MCF 10A (cell line): ENCODE results near the gene CHID1. TPM values are rescaled to one million over a fixed set of nuclear protein-coding genes. Genes with fewer than 3 reads are reported as not detected.

Experiments
- BruUV-seq: library from RNA; stranded (reverse); fragments of 400-500 nt; replicated peaks from 2 replicates; lab custom pipeline; 2021; lab: Mats Ljungman, UMichigan
- CTCF ChIA-PET: fragments of 300-600 bp; sonication (Branson Sonifier 250); formaldehyde crosslinking; extraction: SDS; loops from one replicate; lab custom pipeline; 2021; ENCODE audit warnings: antibody characterized with exemption, inconsistent platforms; lab: Yijun Ruan, JAX
- POLR2A ChIA-PET: fragments of 300-600, 350-650 bp; sonication (Branson Sonifier 250); formaldehyde crosslinking; extraction: SDS; loops from one replicate; lab custom pipeline; 2020; ENCODE audit warnings: antibody characterized with exemption, inconsistent platforms; lab: Yijun Ruan, JAX
- DNase-seq: peaks from one replicate; pipeline ENCODE4 v3.0.0-alpha.2; 2018; ENCODE audit not compliant: unreplicated experiment
- H3K27ac Mint-ChIP-seq: one replicate; pipeline ENCODE4 v1.8.0; 2022; ENCODE audit warnings: mild to moderate bottlenecking, low read depth, mixed read lengths; ENCODE audit not compliant: unreplicated experiment
- H3K27me3 Mint-ChIP-seq: one replicate; pipeline ENCODE4 v1.8.0; 2022; ENCODE audit warnings: mixed read lengths; ENCODE audit not compliant: insufficient read depth, unreplicated experiment
- H3K36me3 Mint-ChIP-seq: one replicate; pipeline ENCODE4 v1.8.0; 2022; ENCODE audit warnings: mild to moderate bottlenecking, moderate library complexity, mixed read lengths; ENCODE audit not compliant: insufficient read depth, unreplicated experiment
- H3K4me1 Mint-ChIP-seq: one replicate; pipeline ENCODE4 v1.8.0; 2022; ENCODE audit warnings: mixed read lengths; ENCODE audit not compliant: insufficient read depth, unreplicated experiment
- H3K4me3 Mint-ChIP-seq: one replicate; pipeline ENCODE4 v1.8.0; 2022; ENCODE audit warnings: mild to moderate bottlenecking, moderate library complexity, mixed read lengths; ENCODE audit not compliant: unreplicated experiment
- H3K9me3 Mint-ChIP-seq: one replicate; pipeline ENCODE4 v1.8.0; 2022; ENCODE audit warnings: mixed read lengths; ENCODE audit not compliant: unreplicated experiment
- CTCF ChIP-seq: fragments of 200-600 bp; IDR thresholded peaks from one replicate; pipeline ENCODE4 v1.8.0; 2022; ENCODE audit warnings: antibody characterized with exemption, mild to moderate bottlenecking; ENCODE audit not compliant: unreplicated experiment
- intact Hi-C: fragments of 100-400 bp; cut with micrococcal nuclease; formaldehyde crosslinking; loops from 2 replicates; pipeline ENCODE4 v1.14.1; 2022
- total RNA-seq: library from RNA; stranded (reverse); gene quantifications from 2 replicates; pipeline ENCODE4 v1.2.3, GENCODE V29; 2022

The CHID1 gene
- total RNA-seq, 1 experiment from 2014 or later = 94.8 TPM

GRCh38 chr11:907668-908067, 2.9 kb downstream of the CHID1 start:
- no TSS peak for BruUV-seq
- H3K27me3 Mint-ChIP-seq = no peaks in the 10 kb centered on the region
- CTCF ChIA-PET = interaction anchor here (0.6 kb wide), 1 partner anchor 668 kb away, joined by 3 read pairs; no protein-coding TSS in a partner anchor

GRCh38 chr11:905952-906351, 4.7 kb downstream of the CHID1 start:
- no peak overlapping the region for H3K27ac Mint-ChIP-seq
- intact Hi-C loops = no loop called here
- H3K27me3 Mint-ChIP-seq = no peaks in the 10 kb centered on the region
- POLR2A ChIA-PET = no interaction called here
- no peaks in the 10 kb centered on the region for H3K9me3 Mint-ChIP-seq
- H3K36me3 Mint-ChIP-seq = peaks cover 19% of the 10 kb centered on the region
- no peak for DNase-seq
- no peak overlapping the region for H3K4me3 Mint-ChIP-seq
- no TSS peak for BruUV-seq
- peaks cover 6% of the 10 kb centered on the region for H3K4me1 Mint-ChIP-seq
- TF ChIP-seq CTCF = no peak
- CTCF ChIA-PET = interaction anchor here (0.6 kb wide), 1 partner anchor 437 kb away, joined by 3 read pairs; no protein-coding TSS in a partner anchor

More at GRCh38 chr11:907668-908067, 2.9 kb downstream of the CHID1 start:
- peaks cover 16% of the 10 kb centered on the region for H3K36me3 Mint-ChIP-seq
- no peak overlapping the region for H3K4me3 Mint-ChIP-seq
- H3K4me1 Mint-ChIP-seq = peaks cover 11% of the 10 kb centered on the region
- TF ChIP-seq CTCF = no peak
- intact Hi-C loops = no loop called here
- no peak for DNase-seq
- no peak overlapping the region for H3K27ac Mint-ChIP-seq
- no peaks in the 10 kb centered on the region for H3K9me3 Mint-ChIP-seq
- POLR2A ChIA-PET = interaction anchor here (0.7 kb wide), 1 partner anchor 73 kb away, joined by 4 read pairs; no protein-coding TSS in a partner anchor

- no peaks in the 10 kb centered on the region for H3K27me3 Mint-ChIP-seq
- H3K36me3 Mint-ChIP-seq = peaks cover 19% of the 10 kb centered on the region
- POLR2A ChIA-PET = no interaction called here
- H3K4me1 Mint-ChIP-seq = peaks cover 6% of the 10 kb centered on the region
- DNase-seq = no peak
- H3K9me3 Mint-ChIP-seq = no peaks in the 10 kb centered on the region
- CTCF ChIA-PET = no interaction called here
- intact Hi-C loops = no loop called here
- no peak overlapping the region for H3K4me3 Mint-ChIP-seq
- TF ChIP-seq CTCF = no peak
- no peak overlapping the region for H3K27ac Mint-ChIP-seq
- no TSS peak for BruUV-seq
Measured at GRCh38 chr11:904380-904779, 6.2 kb downstream of the CHID1 start.

GRCh38 chr11:901452-902061, 9.1 kb downstream of the CHID1 start:
- intact Hi-C loops = no loop called here
- no peak for DNase-seq
- CTCF ChIA-PET = no interaction called here
- Mint-ChIP-seq H3K27me3 (no peaks in the 10 kb centered on the region), H3K4me3 (no peak overlapping the region), H3K36me3 (peaks cover 33% of the 10 kb centered on the region), H3K27ac (no peak overlapping the region), H3K9me3 (no peaks in the 10 kb centered on the region), H3K4me1 (no peaks in the 10 kb centered on the region)
- no TSS peak for BruUV-seq
- POLR2A ChIA-PET = no interaction called here
- TF ChIP-seq CTCF = no peak
